GM18519 (cell line): ENCODE data around the gene ZBTB24.

Source experiments
- ATAC-seq: cut with Tn5 transposase; IDR thresholded peaks from one replicate; pipeline ENCODE4 v1.9.1; 2021; ENCODE audit warnings: mild to moderate bottlenecking, moderate library complexity; ENCODE audit not compliant: unreplicated experiment, low FRiP score

Gene ZBTB24

GRCh38 chr6:109453594-109454495 lies 29.2 kb downstream of the ZBTB24 start:
- ATAC-seq = no peak

DNA sequence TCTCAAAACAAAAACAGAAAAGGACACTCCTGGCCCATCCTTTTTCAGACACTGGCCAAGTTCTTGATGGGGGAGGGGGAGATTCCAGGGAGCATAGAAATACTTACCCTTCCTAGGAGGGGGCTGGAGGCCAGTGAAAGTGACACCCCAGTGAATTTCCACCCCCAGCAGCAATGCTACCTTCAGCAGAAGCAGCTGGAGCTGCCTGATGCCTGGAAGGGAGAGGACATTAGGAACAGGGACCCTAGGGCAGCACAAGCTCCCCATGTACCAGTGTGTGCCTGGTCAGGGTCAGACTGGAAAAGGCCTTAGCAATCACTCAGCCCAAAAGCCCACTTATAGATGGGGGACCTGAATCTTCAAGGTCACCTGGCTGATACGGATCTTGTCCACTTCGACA lies 29.9 kb downstream of the ZBTB24 start:
- no peak for ATAC-seq

DNA sequence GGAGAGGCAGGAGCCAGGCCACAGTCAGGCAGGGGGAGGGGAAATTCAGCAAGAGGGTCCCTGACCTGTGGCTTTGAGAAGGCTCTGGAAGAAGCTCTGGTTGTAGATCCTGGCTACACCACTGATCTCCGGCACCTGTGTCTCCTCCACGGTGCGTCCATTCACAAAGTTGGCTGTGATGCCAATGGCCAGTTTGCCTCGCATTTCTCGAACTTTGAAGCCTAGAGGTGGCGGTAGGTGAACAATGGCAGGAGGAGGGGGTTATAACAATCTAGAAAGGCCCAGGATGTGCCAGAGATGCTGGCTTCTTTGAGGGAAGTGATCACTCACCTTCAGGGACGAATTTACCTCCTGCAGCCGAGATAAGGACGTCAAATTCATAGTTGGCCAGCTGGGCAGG lies 30.8 kb downstream of the ZBTB24 start:
- no peak for ATAC-seq

DNA sequence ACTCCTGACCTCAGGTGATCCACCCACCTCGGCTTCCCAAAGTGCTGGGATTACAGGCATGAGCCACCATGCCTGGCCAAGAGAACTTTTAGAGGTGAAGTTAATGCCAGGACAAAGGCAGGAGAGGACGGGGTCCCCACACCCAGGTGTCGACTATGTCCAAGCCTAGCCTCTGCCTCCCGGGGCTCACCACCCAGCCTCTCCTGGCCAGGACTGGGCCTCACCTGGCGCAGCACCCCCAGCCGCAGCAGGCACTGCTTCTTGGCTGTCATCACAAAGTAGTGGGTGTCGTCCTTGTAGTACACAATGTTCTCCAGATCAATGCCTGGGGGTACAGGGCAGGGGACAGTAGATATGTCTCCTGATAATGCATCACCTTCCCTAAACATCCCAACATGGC lies 31.6 kb downstream of the ZBTB24 start:
- no peak for ATAC-seq

DNA sequence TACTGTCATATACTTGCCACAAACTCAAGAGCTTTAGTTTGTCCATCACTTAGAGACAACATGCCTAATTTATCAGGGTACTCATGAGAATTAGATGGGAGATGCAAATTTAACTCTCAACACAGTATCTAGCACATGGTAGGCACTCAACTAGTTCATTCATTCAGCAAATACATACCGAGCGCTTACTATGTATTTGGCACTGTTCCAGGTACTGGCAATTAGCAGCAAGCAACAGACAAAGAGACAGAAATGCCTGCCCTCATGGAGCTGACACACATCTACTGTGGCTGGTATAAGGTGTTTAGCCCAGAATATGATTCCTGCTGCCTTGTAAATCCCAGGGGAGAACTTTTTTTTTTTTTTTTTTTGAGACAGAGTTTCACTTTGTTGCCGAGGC lies 32.2 kb downstream of the ZBTB24 start:
- ATAC-seq = no peak

GRCh38 chr6:109449795-109450673 lies 33.0 kb downstream of the ZBTB24 start:
- no peak for ATAC-seq

DNA sequence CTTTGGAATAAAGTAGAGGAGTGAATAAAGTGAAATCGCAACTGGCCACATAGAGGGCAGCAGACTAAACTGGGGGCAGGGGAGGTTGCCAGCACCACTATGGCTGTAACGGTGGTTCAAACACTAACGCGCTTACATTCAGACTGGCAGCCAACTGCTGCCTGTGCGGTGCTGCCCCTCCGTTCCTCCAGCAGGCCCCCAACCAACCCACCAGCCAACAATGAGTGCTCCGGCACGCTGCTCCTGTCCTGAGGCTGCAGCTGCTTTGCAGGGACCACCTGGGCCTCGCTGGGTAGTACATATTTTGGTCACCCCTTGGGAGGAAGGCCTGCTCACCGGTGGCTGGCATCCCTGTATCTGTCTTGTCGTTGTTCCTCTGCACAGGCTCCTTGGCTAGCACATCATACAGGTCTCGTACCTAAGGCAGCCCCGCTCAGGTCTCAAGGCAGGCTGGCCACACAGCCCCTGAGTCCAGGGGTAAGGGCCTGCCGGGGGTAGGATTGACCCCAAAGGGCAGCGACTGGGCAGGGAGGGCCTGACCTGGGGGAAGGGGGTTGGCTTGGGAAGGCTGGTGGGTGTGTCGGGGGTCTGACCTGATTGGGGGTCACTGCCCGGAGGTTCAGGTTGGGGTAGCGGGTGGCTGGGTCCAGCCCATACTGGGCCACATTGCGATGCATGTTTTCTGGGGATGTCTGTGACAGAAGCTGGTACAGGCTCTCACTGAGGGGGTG lies 33.8 kb downstream of the ZBTB24 start:
- no peak for ATAC-seq

- ATAC-seq = no peak
Observed at GRCh38 chr6:109448615-109449014, 34.4 kb downstream of the ZBTB24 start.

GRCh38 chr6:109447878-109448555 lies 35.0 kb downstream of the ZBTB24 start:
- no peak for ATAC-seq

- no peak for ATAC-seq
Observed at GRCh38 chr6:109447087-109447486, 35.9 kb downstream of the ZBTB24 start.

- ATAC-seq = no peak
Observed at GRCh38 chr6:109446541-109446940, 36.5 kb downstream of the ZBTB24 start.

GRCh38 chr6:109446072-109446471 lies 36.9 kb downstream of the ZBTB24 start:
- no peak for ATAC-seq

DNA sequence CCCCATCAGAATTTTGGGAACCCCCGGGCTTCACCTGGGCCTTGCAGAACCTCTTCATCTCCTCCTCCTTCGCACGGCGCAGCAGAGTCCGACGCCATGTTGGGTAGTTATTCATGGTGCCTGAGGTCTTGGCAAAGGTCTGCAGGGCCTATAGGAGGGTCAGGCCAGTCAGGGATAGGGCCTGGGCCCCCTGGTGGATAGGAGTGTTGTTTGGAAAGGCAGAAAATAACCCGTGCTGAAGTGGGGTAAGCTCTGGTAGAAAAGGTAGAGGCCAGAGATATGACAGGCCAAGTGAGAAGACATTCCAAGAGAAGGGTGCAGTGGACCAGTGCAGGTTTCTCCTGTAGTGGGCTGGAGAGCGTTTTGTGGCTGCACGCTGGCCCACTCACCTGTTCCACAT lies 37.6 kb downstream of the ZBTB24 start:
- ATAC-seq = no peak

GRCh38 chr6:109443425-109443950 lies 39.5 kb downstream of the ZBTB24 start:
- ATAC-seq = no peak

GRCh38 chr6:109442393-109442924 lies 40.6 kb downstream of the ZBTB24 start:
- no peak for ATAC-seq

DNA sequence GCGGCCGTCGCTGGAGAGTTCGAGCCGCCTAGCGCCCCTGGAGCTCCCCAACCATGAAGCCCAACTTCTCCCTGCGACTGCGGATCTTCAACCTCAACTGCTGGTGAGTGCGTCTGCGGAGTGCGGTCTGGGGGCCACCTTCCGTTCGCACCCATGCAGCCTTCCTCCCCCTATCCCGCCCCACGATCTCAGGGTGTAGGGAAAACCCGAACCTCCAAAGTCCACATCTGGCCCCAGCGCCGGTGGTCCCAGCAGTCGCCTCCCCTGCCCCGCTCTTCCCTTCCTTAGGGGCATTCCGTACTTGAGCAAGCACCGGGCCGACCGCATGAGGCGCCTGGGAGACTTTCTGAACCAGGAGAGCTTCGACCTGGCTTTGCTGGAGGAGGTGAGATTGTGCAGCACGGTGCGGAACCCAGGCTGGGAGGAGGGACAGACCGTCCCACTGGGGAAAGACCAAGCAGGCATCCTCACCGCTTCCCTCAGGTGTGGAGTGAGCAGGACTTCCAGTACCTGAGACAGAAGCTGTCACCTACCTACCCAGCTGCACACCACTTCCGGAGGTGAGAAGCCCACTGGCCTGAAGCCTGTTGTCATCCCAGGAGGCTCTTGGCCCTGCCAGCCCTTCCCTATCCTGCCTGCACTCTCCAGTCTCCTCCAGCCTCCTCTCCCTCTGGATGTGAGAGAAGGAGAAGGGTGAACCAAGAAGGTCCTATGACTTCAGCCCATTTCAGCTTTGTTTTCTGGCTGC lies 41.8 kb downstream of the ZBTB24 start:
- ATAC-seq = no peak

- peak; percentile 84 for ATAC-seq
Observed at GRCh38 chr6:109440331-109441068, 42.5 kb downstream of the ZBTB24 start, which contains the start of the genes PPIL6 and SMPD2. Gene PPIL6, minus strand, starts transcription at chr6:109440628. Its CDS starts 38 bp downstream, at chr6:109440590. Gene SMPD2, plus strand, starts transcription at chr6:109440724. Its CDS starts 398 bp downstream, at chr6:109441122.

DNA sequence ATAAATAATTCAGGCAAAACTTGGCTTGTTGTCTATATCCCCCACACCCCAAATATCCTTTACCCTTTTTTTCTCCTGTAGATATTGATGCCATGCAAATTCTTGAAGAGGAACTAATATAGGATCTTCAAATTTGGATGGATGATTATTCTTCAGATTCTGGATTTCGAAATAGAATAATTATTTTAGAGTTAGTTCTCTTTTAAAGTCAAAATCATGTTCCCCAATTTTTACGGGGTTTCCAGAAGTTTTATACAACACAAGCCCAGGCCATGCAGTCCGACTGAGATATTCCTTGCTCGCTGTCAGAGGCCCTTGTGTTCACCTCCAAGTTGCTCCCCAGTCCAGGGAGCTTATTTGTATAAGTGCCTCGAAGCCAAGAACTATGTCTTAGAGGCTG lies 47.0 kb downstream of the ZBTB24 start:
- ATAC-seq = no peak
